Tibial artery (tissue), 4 donors: ENCODE data around the gene RALGPS1.
A peak's percentile ranks its signal among the peaks of the same experiment; 100 is the strongest.

Experiments used
- DNase-seq, 2 donors: peaks; one replicate each; pipeline ENCODE4 v3.0.0-alpha.2; 2019
- H3K27ac ChIP-seq, 2 donors: fragments of 200-600 bp; sonication (generic) in 1 of 2; 1 replicate in 1 of 2; 2 replicates in 1 of 2; pipeline ENCODE4 v1.5.1; 2018 to 2019; ENCODE audit warnings: mild to moderate bottlenecking in 1 of 2
- H3K27me3 ChIP-seq, 2 donors: fragments of 200-600 bp; sonication (generic) in 1 of 2; one replicate each; pipeline versions ENCODE4 v1.5.1 to v1.6.0; 2016 to 2019
- H3K36me3 ChIP-seq, 3 donors: fragments of 200-600 bp; sonication (generic) in 2 of 3; one replicate each; pipeline ENCODE4 v1.5.1; 2016 to 2019; ENCODE audit warnings: mild to moderate bottlenecking in 2 of 3
- H3K4me1 ChIP-seq, 4 donors: fragments of 200-600 bp; sonication (generic) in 2 of 4; 1 replicate in 3 of 4; 2 replicates in 1 of 4; pipeline ENCODE4 v1.5.1; 2016 to 2019
- H3K4me3 ChIP-seq, 2 donors: fragments of 200-600 bp; sonication (generic) in 1 of 2; 1 replicate in 1 of 2; 2 replicates in 1 of 2; pipeline ENCODE4 v1.5.1; 2018 to 2019; ENCODE audit warnings: mild to moderate bottlenecking in 2 of 2
- H3K9me3 ChIP-seq, 3 donors: fragments of 200-600 bp; sonication (generic) in 1 of 3; one replicate each; pipeline ENCODE4 v1.5.1; 2016 to 2019
- intact Hi-C: fragments of 100-400 bp; cut with DNase I; formaldehyde crosslinking; loops from one replicate; pipeline ENCODE4 v1.15.0; 2023; ENCODE audit warnings: low total_unique reads
- TF ChIP-seq, protein P1 (sequence below), 2 experiments: fragments of 200-600 bp in 1 of 2; fragments of 450-650 bp in 1 of 2; IDR thresholded peaks; one replicate each; pipeline ENCODE4 v1.5.1; 2017 to 2019; ENCODE audit warnings: antibody characterized with exemption in 2 of 2, mild to moderate bottlenecking in 1 of 2, moderate library complexity in 1 of 2

RALGPS1 gene

DNA sequence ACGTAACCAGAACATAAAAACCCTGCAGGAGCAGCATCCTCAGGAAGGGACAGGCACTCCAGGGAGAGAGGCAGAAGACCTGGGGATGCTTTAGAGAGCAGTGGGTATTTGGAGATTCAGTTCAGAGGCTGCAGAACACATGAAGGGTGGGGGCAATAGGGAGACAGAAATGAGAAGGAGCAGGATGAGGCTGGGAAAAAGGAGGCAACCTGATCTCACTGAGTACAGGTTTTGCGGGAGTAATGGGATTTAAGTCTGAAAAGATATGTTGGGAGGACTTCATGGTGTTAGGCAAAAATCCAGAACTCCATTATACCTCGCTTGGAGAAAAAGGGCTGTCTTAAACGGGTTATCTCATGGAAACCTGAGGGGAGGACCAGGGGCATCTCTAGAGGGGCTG, 308.7 kb downstream of the RALGPS1 start:
- no peak overlapping the region for H3K4me3 ChIP-seq
- intact Hi-C loops, result loop anchor here (10.0 kb wide), 1 partner anchor 122 kb away; no protein-coding TSS in a partner anchor
- no peaks in the 10 kb centered on the region for H3K27me3 ChIP-seq
- H3K9me3 ChIP-seq, result no peaks in the 10 kb centered on the region
- peaks cover 0 to 40% (median 14%) of the 10 kb centered on the region in 4 donors for H3K4me1 ChIP-seq
- peak overlapping the region; percentile 81 to 89 for H3K27ac ChIP-seq
- no peaks in the 10 kb centered on the region for H3K36me3 ChIP-seq
- DNase-seq, result no peak
- TF ChIP-seq, protein P1, sequence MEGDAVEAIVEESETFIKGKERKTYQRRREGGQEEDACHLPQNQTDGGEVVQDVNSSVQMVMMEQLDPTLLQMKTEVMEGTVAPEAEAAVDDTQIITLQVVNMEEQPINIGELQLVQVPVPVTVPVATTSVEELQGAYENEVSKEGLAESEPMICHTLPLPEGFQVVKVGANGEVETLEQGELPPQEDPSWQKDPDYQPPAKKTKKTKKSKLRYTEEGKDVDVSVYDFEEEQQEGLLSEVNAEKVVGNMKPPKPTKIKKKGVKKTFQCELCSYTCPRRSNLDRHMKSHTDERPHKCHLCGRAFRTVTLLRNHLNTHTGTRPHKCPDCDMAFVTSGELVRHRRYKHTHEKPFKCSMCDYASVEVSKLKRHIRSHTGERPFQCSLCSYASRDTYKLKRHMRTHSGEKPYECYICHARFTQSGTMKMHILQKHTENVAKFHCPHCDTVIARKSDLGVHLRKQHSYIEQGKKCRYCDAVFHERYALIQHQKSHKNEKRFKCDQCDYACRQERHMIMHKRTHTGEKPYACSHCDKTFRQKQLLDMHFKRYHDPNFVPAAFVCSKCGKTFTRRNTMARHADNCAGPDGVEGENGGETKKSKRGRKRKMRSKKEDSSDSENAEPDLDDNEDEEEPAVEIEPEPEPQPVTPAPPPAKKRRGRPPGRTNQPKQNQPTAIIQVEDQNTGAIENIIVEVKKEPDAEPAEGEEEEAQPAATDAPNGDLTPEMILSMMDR (IDR thresholded peaks at IDR 0.05), result no peak

GRCh38 chr9:127223810-127224177, 309.2 kb downstream of the RALGPS1 start:
- H3K4me3 ChIP-seq, result peak overlapping the region; percentile 90 to 95

GRCh38 chr9:127224178-127224882, 309.7 kb downstream of the RALGPS1 start:
- TF ChIP-seq, protein P1 (IDR thresholded peaks at IDR 0.05), result peak; percentile 33 to 42
- peak; percentile 93 to 97 for DNase-seq
- peak overlapping the region; percentile 90 to 95 for H3K4me3 ChIP-seq
- H3K9me3 ChIP-seq, result no peaks in the 10 kb centered on the region
- peak overlapping the region; percentile 81 to 89 for H3K27ac ChIP-seq
- H3K36me3 ChIP-seq, result no peaks in the 10 kb centered on the region
- H3K4me1 ChIP-seq, result peaks cover 0 to 49% (median 19%) of the 10 kb centered on the region in 4 donors
- intact Hi-C loops, result loop anchor here (10.0 kb wide), 1 partner anchor 120 kb away; no protein-coding TSS in a partner anchor
- H3K27me3 ChIP-seq, result no peaks in the 10 kb centered on the region

More at GRCh38 chr9:127223810-127224177, 309.2 kb downstream of the RALGPS1 start:
- peak overlapping the region; percentile 81 to 89 for H3K27ac ChIP-seq
- peak; percentile 41 to 73 for DNase-seq
- TF ChIP-seq, protein P1 (IDR thresholded peaks at IDR 0.05), result no peak
- H3K4me1 ChIP-seq, result peaks cover 0 to 43% (median 16%) of the 10 kb centered on the region in 4 donors
- no peaks in the 10 kb centered on the region for H3K9me3 ChIP-seq
- H3K36me3 ChIP-seq, result no peaks in the 10 kb centered on the region
- H3K27me3 ChIP-seq, result no peaks in the 10 kb centered on the region
- intact Hi-C loops, result loop anchor here (10.0 kb wide), 1 partner anchor 121 kb away; no protein-coding TSS in a partner anchor

DNA sequence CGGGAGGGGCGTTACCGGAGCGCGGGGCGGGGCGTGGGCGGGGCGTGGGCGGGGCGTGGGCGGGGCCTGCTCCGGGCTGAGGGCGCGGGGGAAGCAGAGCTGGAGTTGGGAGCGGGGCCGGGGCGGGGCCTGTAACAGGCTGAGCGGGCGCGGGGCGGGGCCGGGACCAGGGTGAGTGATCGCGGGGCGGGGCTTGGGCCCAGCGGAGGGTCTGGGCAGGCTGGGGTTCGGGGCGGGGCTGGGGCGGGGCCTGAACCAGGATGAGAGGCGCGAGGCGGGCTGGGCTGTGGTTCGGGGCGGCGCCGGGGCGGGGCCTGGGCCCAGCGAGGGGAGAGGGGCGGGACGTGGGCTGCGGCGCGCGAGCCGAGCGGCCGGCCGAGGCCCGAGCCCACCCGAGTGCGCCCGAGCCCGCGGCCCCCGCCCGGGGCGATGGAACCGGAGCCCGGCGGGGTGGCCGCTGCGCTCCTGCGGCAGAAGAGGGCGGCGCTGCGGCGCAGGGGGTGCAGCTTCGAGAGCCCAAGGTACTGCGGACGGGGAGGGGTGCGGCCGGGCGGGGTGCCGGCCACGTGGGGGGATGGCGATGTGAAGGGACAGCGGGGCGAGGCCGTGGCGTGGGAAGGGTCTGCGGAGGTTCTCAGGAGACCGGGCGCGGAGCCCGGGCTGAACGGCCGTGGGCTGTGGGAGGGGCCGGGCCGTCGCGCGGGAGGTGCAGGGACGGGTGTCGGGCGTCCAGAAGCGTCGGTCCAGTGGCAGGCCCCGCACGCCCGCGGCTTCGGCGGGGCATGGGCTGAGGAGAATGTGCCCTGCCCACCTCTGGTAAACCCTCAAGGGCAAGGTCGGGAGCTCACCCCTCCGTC, 310.5 kb downstream of the RALGPS1 start:
- Histone ChIP-seq H3K4me3 (peak overlapping the region; percentile 90 to 95), H3K27me3 (no peaks in the 10 kb centered on the region), H3K36me3 (no peaks in the 10 kb centered on the region), H3K4me1 (peaks cover 0 to 57% (median 23%) of the 10 kb centered on the region in 4 donors), H3K9me3 (no peaks in the 10 kb centered on the region), H3K27ac (peak overlapping the region; percentile 89 to 91)
- DNase-seq, result peak; percentile 98 to 99
- TF ChIP-seq, protein P1 (IDR thresholded peaks at IDR 0.05), result no peak
- intact Hi-C loops, result loop anchor here (10.0 kb wide), 1 partner anchor 120 kb away; no protein-coding TSS in a partner anchor

DNA sequence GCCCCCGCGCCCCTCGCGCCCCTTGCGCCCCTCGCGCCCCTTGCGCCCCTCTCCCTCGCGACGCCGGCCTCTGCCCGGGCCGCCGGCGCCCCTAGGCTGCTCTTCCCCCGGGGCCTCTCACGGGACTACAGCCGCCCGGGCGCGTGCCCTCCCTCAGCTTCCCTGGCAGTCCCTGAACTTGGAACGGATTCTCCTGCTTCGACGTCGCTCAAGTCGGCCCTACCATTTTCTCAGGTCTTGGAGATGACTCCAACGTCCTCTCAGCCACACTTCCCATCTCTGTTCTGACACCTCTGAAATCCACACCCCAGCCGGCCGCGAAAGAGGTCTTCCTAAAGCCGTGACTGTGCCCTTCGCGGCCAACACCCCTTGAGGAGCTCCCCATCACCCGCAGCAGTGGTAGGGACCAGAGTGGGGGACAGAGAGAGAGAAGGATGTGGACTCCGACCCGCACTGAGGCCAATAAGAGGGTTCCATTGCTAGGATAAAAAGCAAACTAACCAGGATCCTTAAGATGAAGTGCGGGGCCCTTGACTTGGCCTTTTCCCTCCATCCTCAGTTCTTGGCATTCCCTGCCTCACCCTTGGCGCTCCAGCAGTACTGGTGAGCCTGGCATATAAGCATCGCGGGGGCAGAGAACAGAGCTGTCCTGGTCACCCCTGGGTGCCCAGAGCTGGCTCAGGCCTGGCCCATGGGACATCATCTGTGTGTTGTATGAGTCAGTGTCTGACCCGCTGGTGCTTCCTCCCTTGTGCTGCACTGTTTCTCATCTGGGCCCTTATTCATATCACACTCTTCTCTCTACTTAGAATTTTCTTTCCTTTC, 311.4 kb downstream of the RALGPS1 start:
- H3K36me3 ChIP-seq, result no peaks in the 10 kb centered on the region
- TF ChIP-seq, protein P1 (IDR thresholded peaks at IDR 0.05), result no peak
- H3K4me1 ChIP-seq, result peaks cover 0 to 64% (median 27%) of the 10 kb centered on the region in 4 donors
- H3K27me3 ChIP-seq, result no peaks in the 10 kb centered on the region
- DNase-seq, result peak; percentile 52 to 85
- peak overlapping the region; percentile 82 to 91 for H3K27ac ChIP-seq
- H3K9me3 ChIP-seq, result no peaks in the 10 kb centered on the region
- peak overlapping the region; percentile 90 to 95 for H3K4me3 ChIP-seq
- intact Hi-C loops, result loop anchor here (10.0 kb wide), 1 partner anchor 119 kb away; no protein-coding TSS in a partner anchor
